Nephron progenitor cell (in vitro differentiated cells): Measurements from ENCODE around the gene ZMIZ2.

ENCODE experiments used
- DNase-seq: peaks from one replicate; pipeline ENCODE4 v3.0.0; 2021
- H3K27ac Mint-ChIP-seq: 2 replicates; pipeline ENCODE4 v1.8.0; 2021; ENCODE audit warnings: mild to moderate bottlenecking, moderate library complexity, mixed read lengths
- H3K27me3 Mint-ChIP-seq: 2 replicates; pipeline ENCODE4 v1.8.0; 2021; ENCODE audit warnings: mild to moderate bottlenecking, low read depth, mixed read lengths; ENCODE audit not compliant: poor library complexity
- H3K36me3 Mint-ChIP-seq: 2 replicates; pipeline ENCODE4 v1.8.0; 2021; ENCODE audit warnings: low read depth, mixed read lengths
- H3K4me1 Mint-ChIP-seq: 2 replicates; pipeline ENCODE4 v1.8.0; 2021; ENCODE audit warnings: mixed read lengths
- H3K4me3 Mint-ChIP-seq: 2 replicates; pipeline ENCODE4 v1.8.0; 2021; ENCODE audit warnings: mild to moderate bottlenecking, moderate library complexity, mixed read lengths
- H3K9me3 Mint-ChIP-seq: 2 replicates; pipeline ENCODE4 v1.8.0; 2021; ENCODE audit warnings: mild to moderate bottlenecking, moderate library complexity, mixed read lengths
- CTCF ChIP-seq: fragments of 200-600 bp; sonication (generic); IDR thresholded peaks from 2 replicates; pipeline ENCODE4 v1.5.0; 2021; ENCODE audit warnings: antibody characterized with exemption

The ZMIZ2 gene

GRCh38 chr7:44764081-44764480, 15.4 kb downstream of the ZMIZ2 start:
- Mint-ChIP-seq H3K36me3 (peaks cover 41% of the 10 kb centered on the region), H3K9me3 (no peaks in the 10 kb centered on the region), H3K27ac (peak overlapping the region; percentile 20), H3K4me3 (no peak overlapping the region), H3K27me3 (peaks cover 4% of the 10 kb centered on the region), H3K4me1 (peaks cover 24% of the 10 kb centered on the region)
- no peak for TF ChIP-seq CTCF
- DNase-seq, result no peak

- H3K36me3 Mint-ChIP-seq, result peaks cover 42% of the 10 kb centered on the region
- no peak overlapping the region for H3K4me3 Mint-ChIP-seq
- H3K9me3 Mint-ChIP-seq, result no peaks in the 10 kb centered on the region
- no peak overlapping the region for H3K27ac Mint-ChIP-seq
- peaks cover 32% of the 10 kb centered on the region for H3K4me1 Mint-ChIP-seq
- TF ChIP-seq CTCF, result no peak
- DNase-seq, result no peak
- peaks cover 5% of the 10 kb centered on the region for H3K27me3 Mint-ChIP-seq
These were observed 16.3 kb downstream of the ZMIZ2 start for GRCh38 chr7:44764665-44765578.

- Mint-ChIP-seq H3K36me3 (peaks cover 46% of the 10 kb centered on the region), H3K9me3 (no peaks in the 10 kb centered on the region), H3K27ac (no peak overlapping the region), H3K4me3 (no peak overlapping the region), H3K4me1 (peaks cover 36% of the 10 kb centered on the region), H3K27me3 (peaks cover 7% of the 10 kb centered on the region)
- TF ChIP-seq CTCF, result no peak
- DNase-seq, result no peak
These were observed 17.1 kb downstream of the ZMIZ2 start for GRCh38 chr7:44765579-44766415.

GRCh38 chr7:44766416-44766801, 17.8 kb downstream of the ZMIZ2 start:
- Mint-ChIP-seq H3K36me3 (peaks cover 46% of the 10 kb centered on the region), H3K27ac (peak overlapping the region; percentile 39), H3K4me3 (no peak overlapping the region), H3K27me3 (peaks cover 8% of the 10 kb centered on the region), H3K4me1 (peaks cover 40% of the 10 kb centered on the region), H3K9me3 (no peaks in the 10 kb centered on the region)
- no peak for TF ChIP-seq CTCF
- no peak for DNase-seq

GRCh38 chr7:44767134-44767911, 18.7 kb downstream of the ZMIZ2 start:
- no peak for TF ChIP-seq CTCF
- H3K27ac Mint-ChIP-seq, result peak overlapping the region; percentile 92
- H3K4me1 Mint-ChIP-seq, result peaks cover 46% of the 10 kb centered on the region
- peak overlapping the region; percentile 64 for H3K4me3 Mint-ChIP-seq
- H3K36me3 Mint-ChIP-seq, result peaks cover 43% of the 10 kb centered on the region
- no peaks in the 10 kb centered on the region for H3K9me3 Mint-ChIP-seq
- DNase-seq, result no peak
- peaks cover 8% of the 10 kb centered on the region for H3K27me3 Mint-ChIP-seq
